ENCODE results near the gene TMEM248.
"Not testable (repeated sequence)": the region's sequence is repeated elsewhere in the genome, so short reads cannot be mapped to it uniquely, and the experiment has no call there.

Gene TMEM248

GRCh38 chr7:66910789-66911188, 10.2 kb upstream of the TMEM248 start:
- no peak for DNase-seq (ENCODE audit: low spot score)

- not testable (repeated sequence) for DNase-seq (ENCODE audit: low spot score)
Measured at GRCh38 chr7:66911191-66911590, 9.8 kb upstream of the TMEM248 start.

- DNase-seq (ENCODE audit: low spot score), result no peak
Measured at GRCh38 chr7:66912195-66912594, 8.8 kb upstream of the TMEM248 start.

- DNase-seq (ENCODE audit: low spot score), result no peak
Measured at GRCh38 chr7:66913118-66914037, 7.6 kb upstream of the TMEM248 start.

- not testable (repeated sequence) for DNase-seq (ENCODE audit: low spot score)
Measured at GRCh38 chr7:66917904-66918303, 3.1 kb upstream of the TMEM248 start.

- DNase-seq (ENCODE audit: low spot score), result no peak
Measured at GRCh38 chr7:66919304-66919703, 1.7 kb upstream of the TMEM248 start.

GRCh38 chr7:66919704-66920103, 1.3 kb upstream of the TMEM248 start:
- DNase-seq (ENCODE audit: low spot score), result no peak

GRCh38 chr7:66920256-66920655, 769 bp upstream of the TMEM248 start:
- DNase-seq (ENCODE audit: low spot score), result no peak

GRCh38 chr7:66921396-66921917, 432 bp downstream of the TMEM248 start:
- peak; percentile 70 for DNase-seq (ENCODE audit: low spot score)

- no peak for DNase-seq (ENCODE audit: low spot score)
Measured at GRCh38 chr7:66921918-66922486, 977 bp downstream of the TMEM248 start.

GRCh38 chr7:66925255-66925654, 4.2 kb downstream of the TMEM248 start:
- no peak for DNase-seq (ENCODE audit: low spot score)

GRCh38 chr7:66927348-66927948, 6.4 kb downstream of the TMEM248 start:
- DNase-seq (ENCODE audit: low spot score), result no peak

GRCh38 chr7:66928388-66928787, 7.4 kb downstream of the TMEM248 start:
- no peak for DNase-seq (ENCODE audit: low spot score)

- DNase-seq (ENCODE audit: low spot score), result no peak
Measured at GRCh38 chr7:66929165-66929564, 8.1 kb downstream of the TMEM248 start.

- DNase-seq (ENCODE audit: low spot score), result no peak
Measured at GRCh38 chr7:66929935-66930334, 8.9 kb downstream of the TMEM248 start.

- peak; percentile 26 for DNase-seq (ENCODE audit: low spot score)
Measured at GRCh38 chr7:66930341-66930740, 9.3 kb downstream of the TMEM248 start.

GRCh38 chr7:66933469-66933868, 12.4 kb downstream of the TMEM248 start:
- no peak for DNase-seq (ENCODE audit: low spot score)

GRCh38 chr7:66937940-66938339, 16.9 kb downstream of the TMEM248 start:
- DNase-seq (ENCODE audit: low spot score), result no peak

- DNase-seq (ENCODE audit: low spot score), result no peak
Measured at GRCh38 chr7:66939325-66939724, 18.3 kb downstream of the TMEM248 start.

- no peak for DNase-seq (ENCODE audit: low spot score)
Measured at GRCh38 chr7:66946545-66946944, 25.5 kb downstream of the TMEM248 start.

- no peak for DNase-seq (ENCODE audit: low spot score)
Measured at GRCh38 chr7:66948480-66949109, 27.6 kb downstream of the TMEM248 start.

- DNase-seq (ENCODE audit: low spot score), result no peak
Measured at GRCh38 chr7:66950311-66950710, 29.3 kb downstream of the TMEM248 start.

Measured in hematopoietic multipotent progenitor cell treated with erythropoietin and hydrocortisone succinate and interleukin-3 and kit ligand, for 17 days (in vitro differentiated cells).